ENCODE measurements around the gene BMPR1B.
"Not testable (repeated sequence)": the region's sequence is repeated elsewhere in the genome, so short reads cannot be mapped to it uniquely, and the experiment has no call there.

Gene BMPR1B

GRCh38 chr4:95091272-95091671 is 333.5 kb downstream of the BMPR1B start:
- DNase-seq (ENCODE audit: low spot score): no peak

GRCh38 chr4:95092766-95093165 is 335.0 kb downstream of the BMPR1B start:
- DNase-seq (ENCODE audit: low spot score): no peak

GRCh38 chr4:95093460-95093859 is 335.7 kb downstream of the BMPR1B start:
- no peak for DNase-seq (ENCODE audit: low spot score)

- DNase-seq (ENCODE audit: low spot score): no peak
These were observed 336.5 kb downstream of the BMPR1B start for GRCh38 chr4:95093936-95094929.

- DNase-seq (ENCODE audit: low spot score): no peak
These were observed 337.7 kb downstream of the BMPR1B start for GRCh38 chr4:95095348-95095974.

- DNase-seq (ENCODE audit: low spot score): no peak
These were observed 344.5 kb downstream of the BMPR1B start for GRCh38 chr4:95102162-95102790.

- DNase-seq (ENCODE audit: low spot score): no peak
These were observed 347.4 kb downstream of the BMPR1B start for GRCh38 chr4:95105112-95105511.

- no peak for DNase-seq (ENCODE audit: low spot score)
These were observed 348.2 kb downstream of the BMPR1B start for GRCh38 chr4:95105983-95106382.

- no peak for DNase-seq (ENCODE audit: low spot score)
These were observed 348.7 kb downstream of the BMPR1B start for GRCh38 chr4:95106408-95106928.

- no peak for DNase-seq (ENCODE audit: low spot score)
These were observed 349.2 kb downstream of the BMPR1B start for GRCh38 chr4:95107004-95107403.

GRCh38 chr4:95107635-95108034 is 349.9 kb downstream of the BMPR1B start:
- no peak for DNase-seq (ENCODE audit: low spot score)

GRCh38 chr4:95108883-95109421 is 351.2 kb downstream of the BMPR1B start:
- DNase-seq (ENCODE audit: low spot score): no peak

GRCh38 chr4:95114521-95114920 is 356.8 kb downstream of the BMPR1B start:
- no peak for DNase-seq (ENCODE audit: low spot score)

- DNase-seq (ENCODE audit: low spot score): no peak
These were observed 360.7 kb downstream of the BMPR1B start for GRCh38 chr4:95118497-95118896.

- no peak for DNase-seq (ENCODE audit: low spot score)
These were observed 362.7 kb downstream of the BMPR1B start for GRCh38 chr4:95120456-95120855.

- no peak for DNase-seq (ENCODE audit: low spot score)
These were observed 364.2 kb downstream of the BMPR1B start for GRCh38 chr4:95122001-95122400.

- DNase-seq (ENCODE audit: low spot score): no peak
These were observed 367.2 kb downstream of the BMPR1B start for GRCh38 chr4:95124906-95125504.

GRCh38 chr4:95129031-95129430 is 371.3 kb downstream of the BMPR1B start:
- DNase-seq (ENCODE audit: low spot score): no peak

- DNase-seq (ENCODE audit: low spot score): no peak
These were observed 372.1 kb downstream of the BMPR1B start for GRCh38 chr4:95129821-95130311.

- not testable (repeated sequence) for DNase-seq (ENCODE audit: low spot score)
These were observed 376.3 kb downstream of the BMPR1B start for GRCh38 chr4:95134016-95134415.

- DNase-seq (ENCODE audit: low spot score): not testable (repeated sequence)
These were observed 381.7 kb downstream of the BMPR1B start for GRCh38 chr4:95139424-95139823.

GRCh38 chr4:95141361-95141760 is 383.6 kb downstream of the BMPR1B start:
- DNase-seq (ENCODE audit: low spot score): no peak

Data from germinal center (tissue), 1 donor.